HuH-7 (cell line): ENCODE data around the gene FKTN.
A peak's percentile ranks its signal among the peaks of the same experiment; 100 is the strongest.

ENCODE experiments used
- DNase-seq: peaks from one replicate; pipeline ENCODE4 v3.0.0; 2011; ENCODE audit warnings: low spot score

FKTN gene

DNA sequence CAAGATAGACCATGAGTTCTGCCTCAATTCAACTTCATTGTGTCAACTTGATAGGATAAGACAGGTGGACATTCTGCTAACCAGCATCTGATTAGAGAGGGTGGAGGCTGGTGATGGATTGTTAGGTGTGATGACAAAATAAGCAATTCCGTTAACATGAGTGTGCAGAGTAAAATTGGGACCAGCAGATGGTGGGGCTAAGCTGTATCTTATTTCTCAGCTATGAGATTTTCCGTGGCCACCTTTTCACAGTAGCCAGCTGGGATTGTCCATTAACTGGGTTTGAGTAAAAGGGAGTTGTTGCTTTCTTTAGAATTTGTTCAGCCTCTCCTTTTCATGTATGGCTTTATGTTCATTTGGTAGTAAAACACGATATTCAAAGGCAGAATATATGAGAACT is 75.5 kb downstream of the FKTN start:
- DNase-seq: no peak

DNA sequence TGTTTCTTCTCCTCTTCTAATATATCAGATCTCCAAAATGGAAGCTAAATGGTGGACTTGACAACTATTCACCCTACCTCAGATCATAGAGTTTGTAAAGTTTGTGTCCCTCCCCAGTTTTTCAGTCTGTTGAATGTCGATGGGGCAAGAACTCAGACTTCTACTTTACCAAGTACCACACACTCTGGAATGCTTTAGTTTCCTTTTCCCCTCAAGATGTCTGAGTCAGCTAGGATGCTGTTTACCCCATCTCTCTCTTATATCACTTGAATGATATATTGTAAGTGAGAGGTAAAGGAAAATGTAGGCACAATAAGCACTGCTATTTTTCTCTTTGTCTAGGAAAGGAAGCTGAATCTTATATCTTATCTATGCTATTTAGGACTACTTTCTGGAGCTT is 78.4 kb downstream of the FKTN start:
- DNase-seq: no peak

DNA sequence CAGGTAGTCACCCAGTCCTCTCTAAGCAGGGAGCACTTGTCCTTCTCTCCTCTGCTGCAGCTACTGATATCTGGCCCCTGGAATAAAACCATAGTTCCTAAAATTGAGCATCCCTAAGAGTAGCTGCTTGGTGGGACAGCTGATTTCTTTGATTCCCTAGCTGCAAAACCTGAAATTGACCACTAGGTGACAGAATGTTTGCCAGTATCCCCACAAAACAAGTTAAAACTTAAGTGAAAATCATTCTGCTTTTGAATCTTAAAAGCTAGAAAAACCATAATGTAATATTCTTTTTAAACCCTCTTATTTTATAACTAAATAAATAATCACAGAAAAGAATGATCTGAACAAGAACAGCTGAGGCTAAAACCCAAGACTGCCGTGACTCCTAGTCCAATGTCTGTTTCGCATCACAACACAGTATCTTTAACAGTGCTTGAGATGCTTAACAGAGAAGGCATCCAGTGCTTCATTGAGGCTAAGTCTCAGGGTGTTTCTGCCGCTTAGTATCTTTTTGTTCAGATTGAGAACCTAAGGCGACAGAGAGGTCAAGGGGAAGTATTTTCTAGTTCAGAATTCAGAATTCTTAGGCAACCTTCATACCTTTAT is 80.0 kb downstream of the FKTN start:
- DNase-seq: no peak

DNA sequence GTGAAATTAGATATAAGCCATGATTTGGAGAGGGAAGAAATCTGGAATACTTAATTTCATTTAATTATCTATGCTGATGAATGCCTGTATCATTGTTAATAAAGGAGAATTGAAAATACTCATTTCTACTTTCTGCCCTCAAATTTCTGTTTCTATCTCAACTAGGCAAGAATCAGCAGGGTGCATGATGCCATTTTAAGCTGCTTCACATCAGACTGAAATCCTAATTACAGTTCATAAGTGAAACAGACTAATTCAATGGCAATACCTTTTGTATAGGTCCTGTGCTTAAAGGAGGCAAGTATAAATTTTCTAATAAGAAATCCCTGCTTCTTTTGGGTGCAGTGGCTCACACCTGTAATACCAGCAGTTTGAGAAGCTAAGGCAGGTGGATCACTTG is 82.0 kb downstream of the FKTN start:
- no peak for DNase-seq

DNA sequence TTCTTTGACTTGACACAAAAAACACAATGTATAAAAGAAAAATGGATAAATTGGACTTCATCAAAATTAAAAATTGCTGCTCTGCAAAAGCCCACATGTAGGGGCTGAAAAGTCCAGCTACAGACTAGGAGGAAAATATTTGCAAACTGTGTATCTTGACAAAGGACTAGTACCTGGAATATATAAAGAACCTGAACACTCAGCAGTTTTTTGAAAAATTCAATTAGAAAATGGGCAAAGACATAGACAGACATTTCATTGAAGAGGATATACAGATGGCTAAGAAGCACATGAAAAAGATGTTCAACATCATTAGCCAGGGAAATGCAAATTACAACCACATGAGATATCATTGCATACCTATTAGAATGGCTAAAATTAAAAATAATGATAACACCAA is 85.9 kb downstream of the FKTN start:
- DNase-seq: no peak

DNA sequence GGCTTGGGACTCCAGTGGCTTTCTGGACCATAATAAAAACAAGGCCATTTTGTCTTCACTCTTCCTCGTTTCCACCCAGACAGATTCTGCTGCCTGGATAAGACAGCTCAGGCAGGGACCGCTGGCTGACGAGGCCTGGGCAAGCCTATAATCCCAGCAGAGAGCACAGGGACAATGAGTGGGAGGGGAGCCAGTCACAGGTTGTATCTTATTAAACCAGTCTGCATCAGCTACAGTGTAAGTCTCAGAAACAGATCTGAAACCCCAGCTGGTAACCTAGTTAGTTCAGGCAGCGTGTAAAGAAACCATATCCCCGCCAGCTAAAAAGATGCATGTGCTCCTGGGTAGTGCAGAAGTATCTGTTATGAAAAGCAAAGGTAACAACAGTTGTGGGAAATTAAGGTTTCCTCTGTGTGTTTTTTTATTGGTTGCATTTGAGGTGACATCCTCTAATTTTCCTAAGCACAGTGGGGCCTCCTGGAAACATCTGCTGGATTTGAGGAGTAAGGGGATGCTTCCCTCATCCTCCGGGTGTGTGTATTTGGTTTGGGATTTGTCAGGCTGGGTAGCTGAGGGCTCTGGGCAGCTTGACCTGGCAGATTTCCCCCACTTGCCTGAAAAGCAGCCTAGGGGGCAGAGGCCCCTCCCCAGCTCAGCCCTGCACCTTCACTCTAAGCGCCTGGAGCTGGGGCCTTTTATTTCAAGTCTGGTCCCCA is 89.1 kb downstream of the FKTN start:
- DNase-seq: no peak

DNA sequence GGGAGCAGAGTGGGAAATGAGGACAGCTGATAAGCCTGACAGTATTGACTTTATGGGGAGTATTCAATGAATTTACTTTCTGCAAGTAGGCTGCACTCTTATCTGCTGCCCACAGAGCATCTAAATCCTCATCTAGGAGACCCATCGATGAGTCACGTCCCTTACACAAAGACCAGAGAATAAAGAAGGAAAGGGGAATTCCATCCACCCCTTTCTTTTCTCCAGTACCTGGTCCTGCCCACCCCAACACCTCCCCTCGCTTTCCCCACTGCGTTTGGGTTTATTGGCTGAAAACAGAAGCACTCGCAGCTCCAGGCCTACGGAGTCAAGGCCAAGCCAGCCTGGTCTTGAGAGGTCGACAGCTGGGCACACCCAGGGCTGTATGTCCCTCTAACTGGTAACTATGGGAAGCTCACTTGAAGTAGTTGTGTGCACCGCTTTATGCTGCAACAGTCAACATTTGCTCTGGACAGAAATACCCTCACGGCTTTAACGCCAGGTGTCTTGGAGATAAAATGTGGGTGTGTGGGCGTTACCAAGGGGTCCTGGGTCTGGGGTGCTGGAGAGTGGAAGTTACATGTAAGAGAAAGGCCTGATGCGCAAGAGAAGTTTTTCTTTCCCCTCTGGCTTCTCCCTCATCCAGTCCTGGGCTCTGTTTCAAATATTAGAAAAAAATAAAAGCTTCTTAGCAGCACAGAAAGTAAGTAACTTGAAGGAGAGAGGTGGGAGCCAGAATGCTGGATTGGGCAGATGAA is 89.8 kb downstream of the FKTN start:
- DNase-seq: no peak

DNA sequence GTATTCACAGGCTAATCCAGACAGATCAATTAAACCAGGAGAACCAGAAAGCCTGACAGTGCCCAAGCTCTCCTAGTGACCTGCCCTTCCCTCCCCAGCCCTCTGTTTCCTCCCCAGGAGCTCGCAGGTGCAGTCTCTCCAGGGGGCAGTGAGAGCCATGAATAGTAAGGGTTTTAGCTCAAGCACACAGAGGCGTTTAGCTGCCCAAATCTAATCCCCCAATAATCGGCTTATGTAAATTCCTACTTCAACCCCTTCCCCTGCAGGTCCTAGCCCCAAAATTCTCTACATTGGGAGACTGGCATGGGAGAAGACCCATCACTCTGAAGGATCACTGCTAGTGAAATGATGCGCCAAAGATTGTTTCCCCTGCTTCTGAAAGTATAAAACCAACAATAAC is 93.9 kb downstream of the FKTN start:
- no peak for DNase-seq

DNA sequence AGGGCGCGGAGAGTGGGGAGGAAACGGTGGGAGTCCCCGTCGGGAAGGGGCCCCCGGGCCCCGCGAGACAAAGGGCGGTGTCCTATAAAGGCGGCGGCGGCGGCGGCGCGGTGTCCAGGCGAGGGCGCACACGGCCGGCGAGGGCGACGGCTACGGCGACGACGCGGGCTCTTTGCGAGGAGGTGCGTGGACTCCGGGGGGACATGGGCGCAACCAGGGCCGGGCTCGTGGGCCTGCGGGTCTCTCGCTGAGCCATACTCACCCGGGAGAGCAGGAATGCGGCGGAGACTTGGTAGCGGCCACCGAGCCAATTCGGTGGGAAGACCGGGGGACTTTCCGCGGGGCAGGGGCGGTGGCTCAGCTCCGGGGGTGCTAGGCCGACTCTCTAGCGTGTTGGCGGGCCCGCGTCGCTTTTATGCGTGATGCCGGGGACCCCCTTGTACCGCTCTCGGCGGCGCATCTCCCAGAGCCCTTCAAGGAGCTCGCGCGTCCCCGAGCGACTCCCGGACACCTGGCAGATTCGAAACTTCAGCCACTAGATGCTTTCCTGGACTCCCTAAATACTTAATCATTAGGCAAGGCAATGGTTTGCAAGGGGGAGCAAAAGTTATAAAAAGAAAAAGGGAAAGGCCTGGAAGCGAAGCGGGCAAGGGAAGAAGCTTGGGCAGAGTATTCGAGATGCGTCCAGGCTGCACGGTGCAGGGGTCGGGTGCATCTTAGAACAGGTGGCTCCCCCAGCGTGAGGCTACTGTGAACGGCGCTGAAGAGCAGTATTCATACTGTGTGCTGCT is 98.4 kb downstream of the FKTN start:
- peak; percentile 73 for DNase-seq

DNA sequence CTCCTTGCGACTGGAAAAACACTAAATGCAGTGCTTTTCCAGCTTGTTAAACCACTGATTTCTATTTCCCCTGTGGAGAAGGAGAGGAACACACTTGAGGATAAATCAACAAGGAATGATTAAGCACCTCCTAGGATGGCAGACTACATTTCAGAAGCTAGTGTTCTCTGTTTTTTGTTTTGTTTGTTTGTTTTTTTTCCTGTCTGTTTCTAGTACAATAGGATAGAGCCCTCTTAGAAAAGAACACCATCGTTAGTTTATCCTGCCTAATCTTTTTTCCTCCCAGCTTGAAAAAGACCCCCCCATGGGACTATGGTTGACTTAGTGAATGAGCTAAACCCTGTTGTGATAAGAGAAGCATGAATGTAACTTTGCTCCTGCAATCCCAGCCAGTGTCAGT is 100.4 kb downstream of the FKTN start:
- no peak for DNase-seq

DNA sequence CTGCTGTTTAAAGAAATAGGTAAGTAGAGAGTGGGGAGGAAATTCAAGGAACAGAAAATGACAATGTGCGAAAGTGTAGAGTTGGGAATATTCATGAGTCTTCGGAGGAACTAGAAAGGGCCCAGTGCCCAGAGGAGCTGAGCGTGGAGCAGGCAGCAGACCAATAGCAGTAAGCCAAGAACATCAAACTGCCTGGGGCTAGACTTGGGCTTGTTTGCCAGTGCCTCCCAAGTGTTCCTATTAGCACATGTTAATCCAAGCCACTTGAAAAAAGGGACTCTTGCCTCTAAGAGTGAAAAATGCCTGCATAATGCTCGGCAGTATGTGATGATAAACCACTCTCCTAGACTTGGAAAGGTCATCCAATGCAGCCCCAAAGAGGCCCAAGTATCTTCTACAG is 103.1 kb downstream of the FKTN start:
- no peak for DNase-seq

DNA sequence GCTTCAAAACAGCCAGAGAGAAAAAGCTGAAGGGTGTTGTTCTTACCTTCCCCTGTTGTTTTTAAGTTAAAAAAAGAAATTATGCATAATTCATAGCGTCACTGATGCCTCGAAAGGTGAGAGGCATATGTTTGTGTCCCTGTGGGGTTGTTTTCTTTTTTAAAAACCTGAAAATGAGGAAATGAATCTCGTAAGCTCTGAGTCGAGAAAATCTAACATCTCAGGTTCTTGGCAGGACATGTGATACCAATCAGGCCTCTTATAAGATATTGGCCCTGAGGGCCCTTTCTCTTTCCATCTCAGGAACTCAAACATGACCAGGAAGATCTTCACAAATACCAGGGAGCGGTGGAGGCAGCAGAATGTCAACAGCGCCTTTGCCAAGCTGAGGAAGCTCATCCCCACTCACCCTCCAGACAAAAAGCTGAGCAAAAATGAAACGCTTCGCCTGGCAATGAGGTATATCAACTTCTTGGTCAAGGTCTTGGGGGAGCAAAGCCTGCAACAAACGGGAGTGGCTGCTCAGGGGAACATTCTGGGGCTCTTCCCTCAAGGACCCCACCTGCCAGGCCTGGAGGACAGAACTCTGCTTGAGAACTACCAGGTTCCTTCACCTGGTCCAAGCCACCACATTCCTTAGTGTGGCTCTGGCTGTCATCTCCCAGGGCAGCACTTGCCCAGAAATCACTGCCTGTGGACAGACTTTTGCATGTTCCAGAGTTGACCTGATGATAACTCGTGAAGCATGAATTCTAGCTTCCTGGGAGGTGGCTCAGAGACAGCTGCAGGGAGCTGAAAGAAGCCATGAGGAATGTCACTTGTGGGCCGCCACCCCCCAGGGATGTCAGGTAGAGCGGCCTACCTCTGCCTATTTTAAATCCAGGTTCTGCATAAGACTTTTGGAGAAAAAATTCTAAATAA is 104.5 kb downstream of the FKTN start, which contains the start of gene TAL2:
TAL2 (plus strand) TSS at position 274 of the 921 bp plus-strand sequence; CDS start at position 314, 40 bp downstream.
- no peak for DNase-seq

DNA sequence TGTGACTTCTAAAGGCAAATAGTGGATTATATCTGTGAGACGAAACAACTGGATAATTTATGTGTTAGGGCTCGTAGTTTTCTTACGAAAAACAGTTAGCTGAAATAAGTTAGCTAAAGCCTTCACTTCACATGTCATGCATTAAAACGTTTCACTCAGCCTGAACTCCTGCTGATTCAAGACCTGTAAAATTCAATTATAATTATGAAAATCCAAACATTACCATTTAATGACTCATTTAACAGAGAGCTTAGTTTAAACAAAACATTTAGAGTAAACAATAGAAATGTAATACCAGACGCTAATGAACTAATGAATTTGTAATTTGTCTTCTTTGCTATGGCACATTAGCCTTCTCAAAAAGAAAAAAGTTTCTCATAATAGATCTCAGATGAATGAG is 106.0 kb downstream of the FKTN start:
- DNase-seq: no peak

DNA sequence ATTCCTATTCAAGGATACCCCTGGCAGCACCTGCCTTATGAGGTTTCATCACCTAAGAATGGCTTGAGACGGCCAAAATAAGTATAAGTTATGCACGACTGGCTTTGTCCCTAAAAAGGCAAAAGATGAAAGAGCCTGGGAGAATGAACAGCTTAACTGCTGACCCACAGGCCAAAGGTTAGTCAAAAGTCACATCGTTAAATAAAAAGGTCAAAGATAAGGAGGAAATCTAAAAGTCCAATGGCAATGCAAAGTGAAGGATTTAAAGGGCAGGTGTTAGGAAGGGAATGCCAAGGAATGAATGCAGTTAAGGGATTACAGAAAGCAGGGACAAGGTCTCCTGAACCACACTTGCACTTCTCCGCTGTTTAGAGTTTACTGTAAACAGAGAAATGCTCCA is 109.9 kb downstream of the FKTN start:
- DNase-seq: no peak

DNA sequence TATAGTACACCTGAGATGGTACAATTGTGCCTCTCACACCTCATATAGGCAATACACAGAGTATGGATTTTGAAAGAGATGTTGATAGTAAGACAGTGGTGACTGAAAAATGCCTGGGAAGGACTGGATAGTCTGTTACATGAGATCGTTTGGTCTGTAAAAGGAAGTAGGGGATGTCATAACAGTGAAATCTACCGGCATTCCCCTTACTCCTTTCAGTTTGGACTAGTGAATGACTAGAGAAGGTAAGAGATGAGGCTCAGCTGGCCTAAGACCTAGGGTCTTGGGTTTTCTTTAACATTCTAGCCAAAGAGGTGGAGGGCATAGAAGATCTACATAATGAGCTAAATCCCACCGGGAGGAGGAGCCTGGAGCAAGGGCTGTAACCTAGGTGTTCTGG is 112.4 kb downstream of the FKTN start:
- DNase-seq: no peak

DNA sequence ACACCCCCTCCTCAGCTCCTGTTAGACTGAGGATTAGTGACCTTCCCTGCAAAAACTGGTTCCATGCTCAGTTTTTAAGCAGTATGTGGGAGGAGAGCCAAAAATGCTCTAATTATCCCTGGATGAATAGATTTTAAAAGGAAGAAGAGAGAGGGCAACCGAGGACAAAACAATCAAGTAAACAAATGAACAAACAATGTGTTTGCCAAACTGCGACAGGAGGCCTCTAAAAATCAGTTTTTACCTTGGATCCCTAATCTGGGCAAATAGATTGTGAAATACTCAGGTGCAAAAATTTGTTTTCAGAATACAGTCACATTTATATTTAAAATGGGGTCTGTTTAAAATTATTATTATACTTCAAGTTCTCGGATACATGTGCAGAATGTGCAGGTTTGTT is 112.8 kb downstream of the FKTN start:
- DNase-seq: no peak

DNA sequence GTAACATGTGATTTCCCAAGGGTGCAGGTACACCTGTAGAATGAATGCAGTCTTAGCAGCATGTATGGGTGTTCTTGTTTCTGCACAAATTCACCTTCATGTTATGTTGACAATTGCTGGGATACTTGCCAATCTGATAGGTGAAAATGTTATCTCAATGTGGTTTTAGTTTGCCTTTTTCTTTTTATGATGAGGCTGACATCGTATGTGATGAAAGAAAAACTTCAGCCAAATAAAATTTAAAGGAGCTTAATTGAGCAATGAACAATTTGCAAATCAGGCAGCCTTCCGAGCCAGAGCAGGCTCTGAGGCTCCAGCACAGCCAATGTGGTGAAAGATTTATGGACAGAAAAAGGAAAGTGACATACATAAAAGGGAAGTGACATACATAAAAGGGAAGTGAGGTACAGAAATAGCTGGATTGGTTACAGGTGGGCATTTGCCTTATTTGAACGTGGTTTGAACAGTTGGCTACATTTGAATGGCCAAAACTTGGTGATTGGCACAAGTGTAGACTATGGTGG is 114.8 kb downstream of the FKTN start:
- no peak for DNase-seq

DNA sequence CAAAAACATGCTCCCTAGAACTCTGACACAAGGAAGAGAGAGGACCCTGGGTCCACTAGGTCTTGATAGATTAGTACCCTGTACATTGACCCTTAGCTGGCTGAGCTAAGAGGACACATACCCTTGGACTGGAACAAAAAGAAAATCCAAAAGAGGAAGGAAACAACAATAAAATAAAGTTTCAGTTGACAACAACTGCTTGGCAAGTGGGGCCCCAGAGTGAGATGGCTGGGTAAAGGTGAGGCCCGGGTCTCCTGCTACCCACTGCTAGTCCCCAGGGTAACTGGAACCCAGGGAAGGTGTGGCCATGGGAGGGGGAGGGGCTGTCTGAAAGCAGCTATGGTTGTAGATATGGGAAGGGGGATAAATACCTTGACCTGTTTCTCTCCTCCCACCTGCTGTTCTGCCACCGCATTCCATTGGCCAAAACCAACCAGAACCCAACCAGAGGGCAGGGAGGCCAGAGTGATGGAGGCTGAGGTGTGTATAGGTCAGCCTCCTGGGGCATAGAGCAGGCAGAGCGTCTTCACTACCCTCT is 116.0 kb downstream of the FKTN start:
- DNase-seq: no peak

DNA sequence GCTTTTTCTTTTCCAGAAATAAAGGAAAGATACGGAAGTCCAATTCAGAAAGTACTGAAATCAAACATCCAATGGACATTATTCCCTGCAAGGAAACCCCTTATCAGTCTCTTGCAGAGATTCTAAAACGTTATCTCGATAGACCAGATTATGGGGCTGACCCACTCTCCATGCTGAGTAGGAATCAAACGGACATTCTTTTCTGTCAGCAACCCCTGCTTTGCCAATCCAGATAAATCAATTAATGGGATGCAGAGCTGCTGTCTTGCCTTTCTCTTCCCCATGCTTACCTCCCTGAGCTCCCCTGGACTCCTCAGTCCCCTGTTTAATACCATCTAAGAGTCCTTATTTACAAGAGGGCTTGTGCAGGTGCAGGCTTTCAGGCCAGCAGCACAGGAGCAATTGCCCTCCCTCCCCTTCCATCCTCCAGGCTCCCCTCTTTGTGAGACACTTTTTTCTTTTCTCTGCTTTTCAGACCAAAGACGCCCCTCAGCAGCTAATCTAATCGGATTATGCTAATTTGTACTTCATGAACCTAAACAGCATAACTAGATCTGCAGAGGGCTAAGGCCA is 118.5 kb downstream of the FKTN start:
- no peak for DNase-seq

DNA sequence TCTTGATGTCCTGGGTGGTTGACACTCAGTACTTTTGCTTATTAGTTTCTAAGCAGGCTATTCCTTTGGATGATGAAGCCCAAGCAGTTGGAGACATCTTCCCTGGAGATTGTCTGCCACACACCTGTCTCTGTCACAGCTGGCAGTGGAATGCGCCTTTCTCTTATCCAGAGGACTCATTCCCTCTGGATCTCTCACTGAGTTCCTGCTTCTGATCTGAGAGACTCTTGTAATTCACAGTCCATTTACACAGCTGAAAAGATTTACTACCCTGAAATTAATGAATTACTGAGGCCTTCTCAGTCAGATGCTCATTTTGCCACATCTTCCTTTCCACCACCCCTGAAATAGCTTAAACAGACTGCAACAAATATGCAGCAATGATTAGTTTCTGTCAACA is 120.2 kb downstream of the FKTN start:
- DNase-seq: no peak

DNA sequence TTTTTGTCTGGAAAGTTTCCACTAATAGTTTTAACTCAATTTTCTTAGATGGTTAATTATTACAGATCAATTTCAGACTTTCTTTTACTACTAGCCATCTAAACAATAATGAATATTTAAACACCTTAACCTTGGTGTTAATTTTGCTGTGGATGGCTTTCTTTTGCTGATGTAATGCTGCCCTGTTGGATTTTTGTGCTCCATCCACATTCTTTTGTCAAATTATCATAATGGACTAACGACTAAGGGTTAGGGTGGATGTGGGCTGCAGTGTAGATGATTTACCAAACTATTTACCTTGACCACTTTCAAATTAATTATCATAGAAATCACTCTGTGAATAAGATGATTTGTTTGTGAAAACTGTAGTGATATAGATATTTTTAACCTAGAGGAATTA is 120.8 kb downstream of the FKTN start:
- DNase-seq: no peak
